Effector memory CD8-positive, alpha-beta T cell (primary cell): ENCODE results near the gene QRFP.

Experiments
- ATAC-seq: fragments of 150-1000 bp; cut with Tn5 transposase; replicated peaks from 2 replicates; pipeline ENCODE4 v1.10.0; 2021; ENCODE audit warnings: mild to moderate bottlenecking, moderate library complexity
- DNase-seq, 3 experiments: peaks; one replicate each; pipeline ENCODE4 v3.0.0; 2021
- H3K27ac Mint-ChIP-seq, 2 donors: one replicate each; pipeline ENCODE4 v1.8.0; 2022; ENCODE audit warnings: mild to moderate bottlenecking in 2 of 2, mixed read lengths in 2 of 2, moderate library complexity in 2 of 2
- H3K27me3 Mint-ChIP-seq, 2 donors: one replicate each; pipeline ENCODE4 v1.8.0; 2022; ENCODE audit warnings: mixed read lengths in 2 of 2
- H3K36me3 Mint-ChIP-seq: one replicate; pipeline ENCODE4 v1.8.0; 2022; ENCODE audit warnings: mild to moderate bottlenecking, moderate library complexity, mixed read lengths; ENCODE audit not compliant: insufficient read depth
- H3K4me1 Mint-ChIP-seq, 2 donors: one replicate each; pipeline ENCODE4 v1.8.0; 2022; ENCODE audit warnings: low read depth in 2 of 2, mixed read lengths in 2 of 2
- H3K4me3 Mint-ChIP-seq, 2 donors: one replicate each; pipeline ENCODE4 v1.8.0; 2022; ENCODE audit warnings: mild to moderate bottlenecking in 2 of 2, mixed read lengths in 2 of 2, moderate library complexity in 2 of 2
- H3K9me3 Mint-ChIP-seq, 2 donors: one replicate each; pipeline ENCODE4 v1.8.0; 2022; ENCODE audit warnings: mixed read lengths in 2 of 2

The QRFP gene

DNA sequence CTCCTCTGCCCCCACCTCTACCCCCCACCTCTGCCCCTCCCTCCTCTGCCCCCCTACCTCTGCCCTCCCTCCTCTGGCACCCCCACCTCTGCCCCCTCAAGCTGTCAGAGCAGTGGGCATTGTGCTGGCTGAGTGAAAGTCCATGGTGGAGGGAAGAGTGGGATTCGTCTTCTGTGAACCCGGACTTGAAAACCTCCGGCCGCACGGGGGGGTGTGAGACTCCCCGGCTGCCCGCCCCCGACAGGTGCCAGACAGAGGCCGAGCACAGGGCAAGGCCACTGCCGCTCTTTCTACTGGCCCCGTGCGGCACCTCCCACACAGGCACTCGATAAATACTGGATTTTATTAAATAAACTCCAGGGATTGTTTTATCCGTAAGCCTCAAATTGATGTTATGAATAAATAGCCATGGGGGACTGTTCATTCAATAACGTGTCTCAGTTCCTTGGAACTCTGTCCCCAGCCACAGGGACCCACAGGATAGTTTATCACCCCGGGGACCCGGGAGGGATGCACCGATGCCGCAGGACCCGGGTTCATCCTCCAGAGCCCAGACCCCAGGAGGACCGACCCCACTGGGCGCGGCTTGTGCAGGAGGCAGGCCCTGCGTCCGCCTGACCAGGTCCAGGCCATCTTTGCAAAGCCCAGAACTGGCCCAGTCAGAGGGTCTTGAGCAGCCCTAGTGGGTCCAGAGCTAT lies 2.6 kb upstream of the QRFP start:
- Mint-ChIP-seq H3K36me3 (peaks cover 4% of the 10 kb centered on the region), H3K4me1 (no peaks in the 10 kb centered on the region), H3K4me3 (no peak overlapping the region), H3K27me3 (peaks cover 11 to 32% of the 10 kb centered on the region in 2 donors), H3K27ac (no peak overlapping the region), H3K9me3 (no peaks in the 10 kb centered on the region)
- no peak for DNase-seq
- no peak for ATAC-seq

- DNase-seq (no peak), ATAC-seq (no peak)
- peaks cover 8 to 28% of the 10 kb centered on the region in 2 donors for H3K27me3 Mint-ChIP-seq
- H3K27ac Mint-ChIP-seq: no peak overlapping the region
- H3K4me1 Mint-ChIP-seq: peaks cover 0 to 1% of the 10 kb centered on the region in 2 donors
- peaks cover 4% of the 10 kb centered on the region for H3K36me3 Mint-ChIP-seq
- H3K4me3 Mint-ChIP-seq: no peak overlapping the region
- no peaks in the 10 kb centered on the region for H3K9me3 Mint-ChIP-seq
Measured at GRCh38 chr9:130898552-130898852, 1.9 kb upstream of the QRFP start.

DNA sequence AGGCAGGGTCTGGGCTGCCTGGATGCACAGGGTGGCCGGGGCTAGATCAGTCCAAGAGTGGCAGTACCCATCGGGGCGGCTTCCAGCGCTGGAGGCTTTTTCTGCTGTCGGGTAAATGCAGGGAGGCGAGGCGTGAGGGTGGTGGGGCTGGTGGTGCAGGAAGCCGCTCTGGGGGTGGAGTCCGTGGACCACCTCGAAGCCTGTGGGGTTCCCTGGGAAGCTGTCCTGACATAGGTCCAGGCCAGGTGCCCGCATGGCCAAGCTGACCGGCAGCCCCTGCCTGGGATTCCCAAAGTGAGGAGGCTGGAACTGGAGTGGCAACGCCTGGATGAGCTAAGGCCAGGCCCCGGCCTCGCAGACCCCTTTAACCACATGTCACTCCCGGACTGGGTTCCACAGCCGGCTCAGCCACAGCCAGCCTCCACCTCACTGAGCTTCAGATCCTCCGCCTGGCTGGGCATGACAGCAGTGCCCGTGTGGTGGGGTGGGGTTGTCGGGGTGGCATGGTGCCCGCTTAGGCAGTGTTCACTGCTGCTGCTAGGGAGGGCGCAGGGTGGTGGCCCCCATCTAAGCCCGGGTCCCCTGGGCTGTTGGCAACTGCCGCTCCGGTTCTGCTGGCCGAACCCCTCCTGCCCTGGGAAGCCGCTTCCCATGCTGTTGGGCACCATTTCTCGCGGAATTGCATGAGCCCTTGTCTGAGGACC lies 1.4 kb upstream of the QRFP start:
- DNase-seq (no peak), ATAC-seq (no peak)
- peaks cover 6 to 23% of the 10 kb centered on the region in 2 donors for H3K27me3 Mint-ChIP-seq
- H3K4me3 Mint-ChIP-seq: no peak overlapping the region
- H3K36me3 Mint-ChIP-seq: peaks cover 4% of the 10 kb centered on the region
- H3K27ac Mint-ChIP-seq: no peak overlapping the region
- peaks cover 0 to 1% of the 10 kb centered on the region in 2 donors for H3K4me1 Mint-ChIP-seq
- H3K9me3 Mint-ChIP-seq: no peaks in the 10 kb centered on the region

GRCh38 chr9:130897105-130897751 lies 616 bp upstream of the QRFP start:
- Mint-ChIP-seq H3K27ac (no peak overlapping the region), H3K27me3 (peaks cover 6 to 18% of the 10 kb centered on the region in 2 donors)

GRCh38 chr9:130895481-130896232 lies 955 bp downstream of the QRFP start:
- H3K27ac Mint-ChIP-seq: no peak overlapping the region
- no peak for ATAC-seq
- no peak for DNase-seq
- H3K27me3 Mint-ChIP-seq: peaks cover 4 to 13% of the 10 kb centered on the region in 2 donors
- H3K4me1 Mint-ChIP-seq: peaks cover 0 to 1% of the 10 kb centered on the region in 2 donors
- H3K4me3 Mint-ChIP-seq: no peak overlapping the region
- no peaks in the 10 kb centered on the region for H3K9me3 Mint-ChIP-seq
- peaks cover 7% of the 10 kb centered on the region for H3K36me3 Mint-ChIP-seq

More at GRCh38 chr9:130897105-130897751, 616 bp upstream of the QRFP start:
- ATAC-seq (no peak), DNase-seq (no peak)
- Mint-ChIP-seq H3K4me3 (no peak overlapping the region), H3K4me1 (peaks cover 0 to 1% of the 10 kb centered on the region in 2 donors), H3K9me3 (no peaks in the 10 kb centered on the region), H3K36me3 (peaks cover 7% of the 10 kb centered on the region)

DNA sequence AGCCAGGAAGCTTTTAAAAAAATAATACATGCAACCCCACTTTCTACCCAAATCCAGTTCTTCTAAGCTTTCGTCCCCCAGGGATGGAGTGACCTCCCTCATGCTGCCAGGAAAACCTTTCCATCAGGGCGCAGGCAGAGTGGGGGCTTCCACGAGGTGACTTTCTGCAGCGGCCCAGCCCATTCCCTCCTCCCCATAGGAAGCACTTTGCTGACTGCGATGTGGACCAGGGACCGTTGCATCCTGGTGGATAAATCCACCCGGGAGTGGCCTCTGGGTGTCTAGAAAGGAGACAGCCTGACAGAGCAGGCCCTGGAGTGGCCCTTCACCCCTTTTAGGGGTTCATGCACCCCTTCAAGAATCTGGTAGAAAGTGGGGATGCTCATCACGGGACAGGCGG lies 1.6 kb downstream of the QRFP start:
- Mint-ChIP-seq H3K36me3 (peaks cover 7% of the 10 kb centered on the region), H3K4me1 (peaks cover 0 to 1% of the 10 kb centered on the region in 2 donors), H3K27me3 (peaks cover 0 to 7% of the 10 kb centered on the region in 2 donors), H3K4me3 (no peak overlapping the region), H3K27ac (no peak overlapping the region), H3K9me3 (no peaks in the 10 kb centered on the region)
- no peak for DNase-seq
- no peak for ATAC-seq

DNA sequence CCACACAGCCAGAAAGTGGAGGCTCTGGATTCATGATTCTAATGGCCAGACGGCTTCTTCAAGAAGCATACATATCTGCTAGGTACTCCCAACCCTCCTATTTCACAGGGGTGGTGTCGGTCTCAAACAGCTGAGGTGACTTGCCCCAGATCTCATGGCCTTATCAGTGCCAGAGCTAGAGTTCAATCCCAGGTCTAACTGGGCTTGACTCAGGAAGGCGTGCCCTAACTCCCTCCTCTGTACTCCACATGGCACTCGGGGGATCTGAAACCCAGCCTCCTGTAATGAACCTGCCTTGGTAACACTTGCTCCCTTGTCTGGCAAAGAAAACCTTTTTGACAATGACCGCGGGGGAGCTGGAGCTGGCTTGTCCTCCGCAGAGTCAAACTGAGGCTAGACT lies 2.1 kb downstream of the QRFP start:
- Mint-ChIP-seq H3K27me3 (peaks cover 0 to 2% of the 10 kb centered on the region in 2 donors), H3K4me3 (no peak overlapping the region), H3K36me3 (peaks cover 10% of the 10 kb centered on the region), H3K27ac (no peak overlapping the region), H3K9me3 (no peaks in the 10 kb centered on the region), H3K4me1 (peaks cover 0 to 1% of the 10 kb centered on the region in 2 donors)
- DNase-seq (no peak), ATAC-seq (no peak)

DNA sequence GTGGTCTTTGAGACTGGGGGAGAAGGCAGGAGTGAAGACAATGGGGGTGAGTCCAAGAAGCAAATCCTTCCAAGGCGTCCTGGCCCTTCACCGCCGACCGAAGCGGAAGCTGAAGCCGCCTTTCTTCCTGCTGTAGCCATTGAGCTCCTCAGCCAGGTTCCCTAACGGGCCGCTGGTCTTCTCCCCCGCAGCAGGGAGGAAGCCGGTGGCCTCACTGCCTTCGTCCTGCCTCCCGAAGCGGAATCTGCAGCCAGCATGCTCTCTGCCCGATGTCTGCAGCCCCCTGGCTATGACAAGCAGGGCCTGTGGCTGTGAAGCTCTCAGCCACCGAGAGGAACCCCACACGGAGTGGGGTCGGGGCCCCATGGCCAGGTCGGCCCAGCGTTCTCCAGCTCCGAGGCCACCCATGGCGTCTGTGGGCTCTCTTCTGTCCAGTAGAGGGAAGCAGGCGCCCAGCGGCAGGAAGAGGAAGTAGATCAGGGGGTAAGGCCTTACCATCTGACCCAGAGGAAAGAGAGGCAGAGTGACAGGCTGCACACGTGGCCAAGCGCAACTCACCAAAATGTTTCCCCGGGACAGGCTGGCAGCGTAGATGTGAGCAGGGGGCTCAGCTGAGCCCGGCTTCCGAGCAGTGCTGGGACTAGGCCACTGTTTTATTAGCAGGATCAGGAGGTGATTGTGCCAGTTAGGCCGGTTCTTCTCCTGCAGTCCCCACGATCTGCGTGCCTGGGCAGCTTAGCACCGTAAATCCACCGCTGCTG lies 3.1 kb downstream of the QRFP start:
- H3K4me1 Mint-ChIP-seq: peaks cover 0 to 1% of the 10 kb centered on the region in 2 donors
- H3K9me3 Mint-ChIP-seq: no peaks in the 10 kb centered on the region
- H3K4me3 Mint-ChIP-seq: no peak overlapping the region
- H3K27me3 Mint-ChIP-seq: no peaks in the 10 kb centered on the region
- H3K27ac Mint-ChIP-seq: no peak overlapping the region
- no peak for DNase-seq
- ATAC-seq: peak; percentile 29
- peaks cover 10% of the 10 kb centered on the region for H3K36me3 Mint-ChIP-seq

GRCh38 chr9:130892477-130893304 lies 3.9 kb downstream of the QRFP start:
- ATAC-seq (no peak), DNase-seq (no peak)
- Mint-ChIP-seq H3K36me3 (peaks cover 17% of the 10 kb centered on the region), H3K4me1 (peaks cover 0 to 1% of the 10 kb centered on the region in 2 donors), H3K9me3 (no peaks in the 10 kb centered on the region), H3K27me3 (no peaks in the 10 kb centered on the region), H3K27ac (no peak overlapping the region), H3K4me3 (no peak overlapping the region)

- peaks cover 0 to 1% of the 10 kb centered on the region in 2 donors for H3K4me1 Mint-ChIP-seq
- H3K36me3 Mint-ChIP-seq: peaks cover 23% of the 10 kb centered on the region
- H3K27me3 Mint-ChIP-seq: no peaks in the 10 kb centered on the region
- ATAC-seq: no peak
- DNase-seq: no peak
- no peak overlapping the region for H3K27ac Mint-ChIP-seq
- H3K9me3 Mint-ChIP-seq: no peaks in the 10 kb centered on the region
- H3K4me3 Mint-ChIP-seq: no peak overlapping the region
Measured at GRCh38 chr9:130891688-130892476, 4.7 kb downstream of the QRFP start.

DNA sequence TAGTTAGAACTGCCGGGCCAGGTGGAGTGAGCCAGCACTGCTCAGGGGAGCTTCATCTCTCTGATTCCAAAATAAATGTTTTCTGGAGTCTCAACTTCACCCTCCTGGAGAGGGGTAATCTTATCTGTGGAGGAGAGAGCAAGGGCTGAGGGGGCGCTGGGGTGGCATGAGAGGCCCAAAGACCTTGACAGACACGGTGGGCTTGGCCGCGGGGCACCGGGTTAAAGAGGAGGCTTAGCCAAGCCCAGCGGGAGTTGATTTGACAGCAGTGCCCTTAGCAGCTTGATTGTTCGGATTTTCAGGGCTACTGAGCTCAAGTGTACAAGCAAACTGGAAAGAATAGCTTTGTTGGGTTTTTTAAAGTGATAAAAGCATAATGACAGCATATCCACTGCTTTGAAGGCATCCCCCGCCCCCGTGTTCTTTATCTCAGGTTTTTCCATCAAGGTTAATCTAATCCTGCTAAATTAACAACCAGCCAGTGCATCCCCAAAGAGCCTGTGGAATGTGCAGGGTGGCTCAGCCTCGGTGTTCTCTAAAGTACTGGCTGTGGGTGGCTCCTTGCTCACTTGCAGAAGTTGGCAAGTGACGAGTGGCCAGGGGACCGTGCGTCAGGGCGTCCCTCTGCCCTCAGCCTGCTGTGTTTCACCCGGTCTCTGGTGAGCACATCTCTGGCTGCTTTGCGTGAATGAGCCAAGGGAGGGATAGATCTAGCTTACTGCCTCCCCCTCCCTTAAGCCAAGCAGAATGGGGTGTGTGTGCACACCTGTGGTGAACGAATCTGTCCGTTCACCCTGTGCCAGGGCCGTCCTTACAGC lies 5.5 kb downstream of the QRFP start:
- ATAC-seq: no peak
- H3K27ac Mint-ChIP-seq: no peak overlapping the region

More for the DNA sequence above, 5.5 kb downstream of the QRFP start:
- peaks cover 25% of the 10 kb centered on the region for H3K36me3 Mint-ChIP-seq
- no peaks in the 10 kb centered on the region for H3K27me3 Mint-ChIP-seq
- DNase-seq: no peak
- peaks cover 0 to 1% of the 10 kb centered on the region in 2 donors for H3K4me1 Mint-ChIP-seq
- no peak overlapping the region for H3K4me3 Mint-ChIP-seq
- no peaks in the 10 kb centered on the region for H3K9me3 Mint-ChIP-seq
